Uterus (tissue), 2 donors: ENCODE measurements around the gene VSIR.

Experiments
- POLR2A ChIP-seq, 2 donors: fragments of 450-650 bp; IDR thresholded peaks; one replicate each; pipeline ENCODE4 v1.6.1; 2016; ENCODE audit warnings: antibody characterized with exemption in 2 of 2, mild to moderate bottlenecking in 1 of 2, moderate library complexity in 1 of 2
- TF ChIP-seq, protein P1 (sequence below), 4 experiments: fragments of 200-600 bp in 2 of 4; fragments of 450-650 bp in 2 of 4; sonication (generic) in 2 of 4; IDR thresholded peaks; one replicate each; pipeline ENCODE4 v1.5.1; 2016 to 2019; ENCODE audit warnings: antibody characterized with exemption in 4 of 4, mild to moderate bottlenecking in 2 of 4, moderate library complexity in 1 of 4

DNA sequence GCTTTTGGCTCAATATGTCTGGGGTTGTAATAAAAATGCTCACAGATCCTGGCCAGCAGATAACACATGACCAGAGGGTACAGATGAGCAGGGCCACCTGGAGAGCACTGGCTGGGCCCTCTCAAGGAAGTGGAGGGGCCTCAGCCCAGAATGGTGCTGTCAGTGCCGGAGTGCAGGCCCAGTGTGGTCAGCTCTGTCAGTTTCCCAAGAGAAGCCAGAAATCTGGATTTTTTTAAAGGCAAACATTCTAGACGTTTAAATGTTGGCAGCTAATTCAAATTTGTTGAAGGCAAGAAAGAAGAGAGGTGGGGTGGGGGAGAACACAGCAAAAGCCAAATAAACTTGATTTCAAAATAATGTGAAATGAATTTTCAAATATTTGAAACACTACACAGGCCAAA, 55.8 kb downstream of the VSIR start:
- TF ChIP-seq, protein P1, sequence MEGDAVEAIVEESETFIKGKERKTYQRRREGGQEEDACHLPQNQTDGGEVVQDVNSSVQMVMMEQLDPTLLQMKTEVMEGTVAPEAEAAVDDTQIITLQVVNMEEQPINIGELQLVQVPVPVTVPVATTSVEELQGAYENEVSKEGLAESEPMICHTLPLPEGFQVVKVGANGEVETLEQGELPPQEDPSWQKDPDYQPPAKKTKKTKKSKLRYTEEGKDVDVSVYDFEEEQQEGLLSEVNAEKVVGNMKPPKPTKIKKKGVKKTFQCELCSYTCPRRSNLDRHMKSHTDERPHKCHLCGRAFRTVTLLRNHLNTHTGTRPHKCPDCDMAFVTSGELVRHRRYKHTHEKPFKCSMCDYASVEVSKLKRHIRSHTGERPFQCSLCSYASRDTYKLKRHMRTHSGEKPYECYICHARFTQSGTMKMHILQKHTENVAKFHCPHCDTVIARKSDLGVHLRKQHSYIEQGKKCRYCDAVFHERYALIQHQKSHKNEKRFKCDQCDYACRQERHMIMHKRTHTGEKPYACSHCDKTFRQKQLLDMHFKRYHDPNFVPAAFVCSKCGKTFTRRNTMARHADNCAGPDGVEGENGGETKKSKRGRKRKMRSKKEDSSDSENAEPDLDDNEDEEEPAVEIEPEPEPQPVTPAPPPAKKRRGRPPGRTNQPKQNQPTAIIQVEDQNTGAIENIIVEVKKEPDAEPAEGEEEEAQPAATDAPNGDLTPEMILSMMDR (IDR thresholded peaks at IDR 0.05): no peak
- no peak for TF ChIP-seq POLR2A (IDR thresholded peaks at IDR 0.05)
